Hematopoietic multipotent progenitor cell treated with erythropoietin and hydrocortisone succinate and interleukin-3 and kit ligand, for 4 days (in vitro differentiated cells): ENCODE results near the gene TRPT1.

Source experiments
- DNase-seq: peaks from one replicate; pipeline ENCODE4 v3.0.0-alpha.2; 2015

TRPT1 gene

DNA sequence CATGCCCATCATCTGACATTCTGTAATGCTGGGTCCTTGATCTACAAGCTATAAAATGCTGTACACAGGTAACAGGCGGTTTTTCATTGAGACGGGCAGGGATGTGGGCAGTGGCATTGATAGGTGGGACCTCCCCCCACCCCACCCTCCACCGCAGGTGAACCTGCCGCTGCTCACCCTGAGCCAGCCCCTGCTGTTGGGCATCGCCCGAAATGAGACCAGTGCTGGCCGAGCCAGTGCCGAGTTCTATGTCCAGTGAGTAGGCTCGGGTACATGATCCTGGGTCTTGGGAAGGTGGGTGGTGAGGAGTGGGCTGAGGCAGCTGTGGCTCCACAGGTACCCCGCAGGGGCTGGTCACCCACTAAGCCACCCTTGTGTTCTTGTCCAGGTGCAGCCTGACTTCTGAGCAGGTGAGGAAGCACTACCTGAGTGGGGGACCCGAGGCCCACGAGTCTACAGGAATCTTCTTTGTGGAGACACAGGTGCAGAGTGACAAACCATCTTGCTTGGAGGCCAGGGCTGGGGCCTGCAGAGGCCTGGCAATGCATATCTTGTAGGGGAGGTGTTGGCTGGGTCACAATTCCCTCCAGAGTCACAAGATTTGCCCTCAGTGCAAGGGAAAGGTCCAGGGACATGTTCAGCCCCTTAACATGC lies 3.2 kb upstream of the TRPT1 start:
- no peak for DNase-seq

DNA sequence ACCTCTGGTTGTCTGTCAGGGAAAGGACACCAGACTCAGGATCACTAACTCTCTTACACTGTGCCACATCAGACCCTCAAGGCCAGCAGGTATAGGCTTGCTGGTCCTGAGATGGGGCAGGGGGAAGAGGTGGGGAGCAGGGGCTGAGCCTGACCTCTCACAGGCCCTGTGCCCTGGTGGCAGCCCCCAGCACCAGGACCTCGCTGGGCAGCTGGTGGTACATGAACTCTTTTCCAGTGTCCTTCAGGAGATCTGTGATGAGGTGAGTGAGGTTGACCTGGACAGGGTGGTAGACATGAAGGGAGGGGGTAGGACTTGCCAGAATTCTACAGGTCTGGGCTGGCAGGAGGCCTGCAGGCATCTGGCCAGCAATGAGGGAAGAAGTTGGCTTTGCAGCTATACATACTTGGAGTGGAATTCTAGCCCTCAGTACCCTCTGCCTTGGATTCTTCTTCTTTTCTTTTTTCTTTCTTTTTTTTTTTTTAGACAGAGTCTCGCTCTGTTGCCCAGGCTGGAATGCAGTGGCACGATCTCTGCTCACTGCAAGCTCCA lies 1.5 kb upstream of the TRPT1 start:
- no peak for DNase-seq

GRCh38 chr11:64226507-64227051 lies 593 bp upstream of the TRPT1 start:
- peak; percentile 88 for DNase-seq

DNA sequence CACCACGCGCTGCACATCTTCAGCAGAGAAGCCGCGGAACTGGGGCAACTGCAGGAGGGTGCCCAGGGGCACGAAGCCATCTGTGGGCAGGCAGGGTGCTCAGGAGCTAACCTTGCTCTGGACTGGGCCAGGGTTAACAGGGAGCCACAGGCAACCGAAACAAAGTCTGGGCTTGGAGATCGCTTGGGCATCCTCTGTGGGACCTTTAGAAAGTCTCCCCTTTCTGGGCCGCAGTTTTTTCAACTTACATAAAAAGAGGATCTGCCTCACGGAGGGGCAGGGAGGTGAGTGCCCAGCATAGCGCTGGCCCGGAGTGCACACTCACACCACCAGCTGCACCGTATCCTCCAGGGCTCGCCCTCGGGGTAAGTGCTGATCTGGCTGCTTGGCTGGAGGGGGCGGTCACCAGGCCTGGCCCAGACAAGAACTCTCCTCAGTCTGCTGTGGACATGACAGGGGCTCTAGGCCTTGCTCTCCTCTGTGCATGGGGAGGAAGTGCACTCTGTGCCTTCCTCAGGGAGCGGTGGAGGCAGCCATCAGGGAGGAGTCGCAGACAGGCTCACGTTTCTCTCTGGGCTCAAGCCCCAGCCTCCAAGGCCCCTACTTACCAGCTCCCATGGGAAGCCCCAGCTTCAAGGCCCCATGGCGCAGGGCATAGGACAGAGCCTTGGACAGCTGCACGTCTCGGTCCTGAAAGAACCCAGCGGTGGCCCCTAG lies 937 bp downstream of the TRPT1 start:
- peak; percentile 33 for DNase-seq

DNA sequence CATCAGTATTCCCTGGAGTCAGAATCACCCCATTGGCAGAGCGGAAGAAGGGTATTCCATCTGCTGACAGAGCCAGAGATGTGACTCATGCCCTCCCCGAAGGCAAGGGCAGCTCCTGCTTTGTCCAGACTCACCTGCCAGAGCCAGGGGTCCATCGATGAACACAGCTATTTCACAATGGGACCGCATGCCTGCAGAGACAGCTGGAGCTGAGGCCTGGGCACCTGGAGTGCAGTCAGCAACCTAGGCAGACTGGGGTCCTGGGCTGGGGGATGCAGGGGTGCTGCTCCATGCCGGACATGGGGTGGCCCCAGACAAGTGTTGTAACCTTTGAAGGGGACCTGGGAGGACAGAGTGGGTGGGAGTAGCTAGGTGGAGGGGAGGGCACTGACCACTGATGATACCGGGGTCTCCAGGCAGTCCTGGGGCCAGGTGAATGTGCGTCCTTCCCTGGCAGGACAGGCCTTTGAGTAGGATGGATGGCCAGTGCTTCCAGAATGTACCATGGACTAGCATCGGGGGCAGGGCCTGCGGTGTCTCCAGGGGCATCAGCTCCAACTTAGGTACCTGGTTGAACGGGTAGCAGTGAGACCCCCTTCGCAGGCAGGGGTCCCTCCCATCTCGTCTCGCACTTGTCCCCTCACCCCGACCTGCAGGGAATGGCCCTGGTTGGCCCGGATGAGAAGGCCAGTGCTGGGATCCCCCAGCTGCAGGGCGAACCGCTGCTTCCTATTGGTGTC lies 1.7 kb downstream of the TRPT1 start:
- no peak for DNase-seq

GRCh38 chr11:64223001-64223651 lies 2.9 kb downstream of the TRPT1 start:
- no peak for DNase-seq

- no peak for DNase-seq
Measured at GRCh38 chr11:64222651-64223000, 3.4 kb downstream of the TRPT1 start.

- DNase-seq = no peak
Measured at GRCh38 chr11:64220798-64221197, 5.2 kb downstream of the TRPT1 start.

- no peak for DNase-seq
Measured at GRCh38 chr11:64220271-64220670, 5.7 kb downstream of the TRPT1 start.

DNA sequence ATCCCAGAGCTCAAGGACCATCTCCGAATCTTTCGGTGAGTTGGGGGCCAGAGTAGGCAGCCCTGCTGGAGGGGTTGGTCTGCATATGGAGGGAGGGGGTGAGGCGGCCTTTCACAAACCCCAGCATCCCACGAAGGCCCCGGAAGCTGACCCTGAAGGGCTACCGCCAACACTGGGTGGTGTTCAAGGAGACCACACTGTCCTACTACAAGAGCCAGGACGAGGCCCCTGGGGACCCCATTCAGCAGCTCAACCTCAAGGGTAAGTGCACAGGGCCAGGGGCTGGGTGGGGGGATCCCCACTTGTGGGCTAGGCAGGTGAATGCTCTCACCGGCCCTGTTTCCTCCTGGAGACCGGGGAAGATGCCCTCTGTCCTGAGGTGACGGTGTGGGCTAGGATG lies 6.2 kb downstream of the TRPT1 start:
- no peak for DNase-seq

DNA sequence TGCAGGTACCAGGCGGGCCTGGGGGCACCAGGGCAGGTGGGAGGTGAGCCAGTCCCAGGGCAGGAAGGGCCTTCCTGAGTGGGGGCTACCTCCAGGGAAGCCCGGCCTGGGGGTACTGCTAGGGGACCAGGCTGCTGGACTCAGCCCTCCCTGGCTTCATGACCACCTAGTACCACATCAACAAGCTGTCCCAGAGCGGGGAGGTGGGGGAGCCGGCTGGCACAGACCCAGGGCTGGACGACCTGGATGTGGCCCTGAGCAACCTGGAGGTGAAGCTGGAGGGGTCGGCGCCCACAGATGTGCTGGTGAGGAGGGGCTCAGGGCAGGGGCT lies 6.7 kb downstream of the TRPT1 start:
- DNase-seq = no peak

GRCh38 chr11:64218628-64219353 lies 7.2 kb downstream of the TRPT1 start:
- no peak for DNase-seq

GRCh38 chr11:64216879-64217278 lies 9.1 kb downstream of the TRPT1 start:
- DNase-seq = peak; percentile 61

- no peak for DNase-seq
Measured at GRCh38 chr11:64211181-64211872, 14.7 kb downstream of the TRPT1 start.

GRCh38 chr11:64210301-64211020 lies 15.5 kb downstream of the TRPT1 start:
- no peak for DNase-seq

- no peak for DNase-seq
Measured at GRCh38 chr11:64209563-64209843, 16.5 kb downstream of the TRPT1 start.

DNA sequence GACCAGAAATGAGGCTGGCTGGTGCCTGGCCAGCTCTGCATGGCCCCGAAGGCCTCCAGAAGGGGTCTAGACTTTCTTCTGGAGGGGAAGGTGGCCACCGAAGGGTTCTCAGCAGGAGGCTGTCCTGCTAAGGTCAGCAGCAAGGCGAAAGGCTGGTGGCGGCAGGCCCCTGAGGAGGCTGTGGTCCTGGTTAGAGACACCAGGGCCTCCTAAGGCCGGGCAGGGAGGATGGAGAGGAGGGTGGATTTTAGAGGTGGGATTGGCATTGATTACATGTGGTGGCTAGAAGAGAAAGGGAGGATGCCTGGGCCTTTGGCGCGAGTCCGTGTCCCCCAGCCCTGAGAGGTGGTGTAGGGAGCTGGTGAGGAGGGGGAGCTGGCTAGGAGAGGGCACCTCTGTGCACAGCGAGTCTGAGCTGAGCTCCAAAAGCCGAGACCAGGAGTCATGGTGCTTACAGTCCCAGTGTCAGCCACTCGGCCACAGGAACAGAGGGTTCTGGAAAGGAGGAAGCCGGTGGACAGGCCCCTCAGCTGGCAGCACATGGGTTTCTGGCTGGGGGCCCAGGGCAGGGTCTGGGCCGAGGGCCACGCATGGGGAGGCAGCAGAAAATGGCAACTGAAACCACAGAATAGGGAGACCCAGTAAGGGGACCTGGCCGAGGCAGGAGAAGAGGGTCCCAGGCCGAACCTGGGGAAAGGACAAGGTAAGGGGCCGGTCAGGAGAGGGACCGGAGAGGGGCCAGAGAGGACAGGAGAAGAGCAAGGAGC lies 17.0 kb downstream of the TRPT1 start:
- DNase-seq = no peak

GRCh38 chr11:64208086-64208795 lies 17.7 kb downstream of the TRPT1 start:
- DNase-seq = no peak

- peak; percentile 95 for DNase-seq
Measured at GRCh38 chr11:64207256-64208085, 18.5 kb downstream of the TRPT1 start.
